ENCODE data around the gene TMEM170A.

- TF ChIP-seq PLRG1 (conservative IDR thresholded peaks at IDR 0.05), result no peak
- TF ChIP-seq POLR2A (IDR thresholded peaks at IDR 0.05; ENCODE audit: insufficient read depth in 1 of 2, low read depth in 2 of 2, low read length in 2 of 2), result no peak
- no peak for TF ChIP-seq HNF4A (CRISPR knock-in tag; IDR thresholded peaks at IDR 0.05)
- no peak for TF ChIP-seq MAFK (conservative IDR thresholded peaks at IDR 0.05 in 1 of 2, IDR thresholded peaks at IDR 0.05 in 1 of 2; ENCODE audit: low read length in 2 of 2)
- TF ChIP-seq TCF12 (IDR thresholded peaks at IDR 0.05), result no peak
- TF ChIP-seq TCF12 (CRISPR knock-in tag; IDR thresholded peaks at IDR 0.05), result no peak
- no peak for TF ChIP-seq TCF7L2 (IDR thresholded peaks at IDR 0.05; ENCODE audit: low read depth, low read length)
- no peak for TF ChIP-seq ZFP1 (CRISPR knock-in tag; IDR thresholded peaks at IDR 0.05)
- TF ChIP-seq ZNF792 (CRISPR knock-in tag; IDR thresholded peaks at IDR 0.05), result no peak
- TF ChIP-seq, protein P1, sequence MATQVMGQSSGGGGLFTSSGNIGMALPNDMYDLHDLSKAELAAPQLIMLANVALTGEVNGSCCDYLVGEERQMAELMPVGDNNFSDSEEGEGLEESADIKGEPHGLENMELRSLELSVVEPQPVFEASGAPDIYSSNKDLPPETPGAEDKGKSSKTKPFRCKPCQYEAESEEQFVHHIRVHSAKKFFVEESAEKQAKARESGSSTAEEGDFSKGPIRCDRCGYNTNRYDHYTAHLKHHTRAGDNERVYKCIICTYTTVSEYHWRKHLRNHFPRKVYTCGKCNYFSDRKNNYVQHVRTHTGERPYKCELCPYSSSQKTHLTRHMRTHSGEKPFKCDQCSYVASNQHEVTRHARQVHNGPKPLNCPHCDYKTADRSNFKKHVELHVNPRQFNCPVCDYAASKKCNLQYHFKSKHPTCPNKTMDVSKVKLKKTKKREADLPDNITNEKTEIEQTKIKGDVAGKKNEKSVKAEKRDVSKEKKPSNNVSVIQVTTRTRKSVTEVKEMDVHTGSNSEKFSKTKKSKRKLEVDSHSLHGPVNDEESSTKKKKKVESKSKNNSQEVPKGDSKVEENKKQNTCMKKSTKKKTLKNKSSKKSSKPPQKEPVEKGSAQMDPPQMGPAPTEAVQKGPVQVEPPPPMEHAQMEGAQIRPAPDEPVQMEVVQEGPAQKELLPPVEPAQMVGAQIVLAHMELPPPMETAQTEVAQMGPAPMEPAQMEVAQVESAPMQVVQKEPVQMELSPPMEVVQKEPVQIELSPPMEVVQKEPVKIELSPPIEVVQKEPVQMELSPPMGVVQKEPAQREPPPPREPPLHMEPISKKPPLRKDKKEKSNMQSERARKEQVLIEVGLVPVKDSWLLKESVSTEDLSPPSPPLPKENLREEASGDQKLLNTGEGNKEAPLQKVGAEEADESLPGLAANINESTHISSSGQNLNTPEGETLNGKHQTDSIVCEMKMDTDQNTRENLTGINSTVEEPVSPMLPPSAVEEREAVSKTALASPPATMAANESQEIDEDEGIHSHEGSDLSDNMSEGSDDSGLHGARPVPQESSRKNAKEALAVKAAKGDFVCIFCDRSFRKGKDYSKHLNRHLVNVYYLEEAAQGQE (IDR thresholded peaks at IDR 0.05; ENCODE audit: borderline replicate concordance in 1 of 2, low read depth in 1 of 2, low read length in 2 of 2), result no peak
- TF ChIP-seq POLR2AphosphoS5 (IDR thresholded peaks at IDR 0.05; ENCODE audit: low read depth, low read length), result no peak
These were observed 8.7 kb upstream of the TMEM170A start for GRCh38 chr16:75472908-75473877.
